NCI-H2196 treated with DMSO at 0.1 percent for 48 hours (cell line): Measurements from ENCODE around the gene APOBEC3F.
"Not testable (repeated sequence)": the region's sequence is repeated elsewhere in the genome, so short reads cannot be mapped to it uniquely, and the experiment has no call there.

Experiments used
- DNase-seq: peaks from one replicate; lab custom pipeline; 2025; ENCODE audit not compliant: unreplicated experiment; lab: John Stamatoyannopoulos, UW

Gene APOBEC3F

DNA sequence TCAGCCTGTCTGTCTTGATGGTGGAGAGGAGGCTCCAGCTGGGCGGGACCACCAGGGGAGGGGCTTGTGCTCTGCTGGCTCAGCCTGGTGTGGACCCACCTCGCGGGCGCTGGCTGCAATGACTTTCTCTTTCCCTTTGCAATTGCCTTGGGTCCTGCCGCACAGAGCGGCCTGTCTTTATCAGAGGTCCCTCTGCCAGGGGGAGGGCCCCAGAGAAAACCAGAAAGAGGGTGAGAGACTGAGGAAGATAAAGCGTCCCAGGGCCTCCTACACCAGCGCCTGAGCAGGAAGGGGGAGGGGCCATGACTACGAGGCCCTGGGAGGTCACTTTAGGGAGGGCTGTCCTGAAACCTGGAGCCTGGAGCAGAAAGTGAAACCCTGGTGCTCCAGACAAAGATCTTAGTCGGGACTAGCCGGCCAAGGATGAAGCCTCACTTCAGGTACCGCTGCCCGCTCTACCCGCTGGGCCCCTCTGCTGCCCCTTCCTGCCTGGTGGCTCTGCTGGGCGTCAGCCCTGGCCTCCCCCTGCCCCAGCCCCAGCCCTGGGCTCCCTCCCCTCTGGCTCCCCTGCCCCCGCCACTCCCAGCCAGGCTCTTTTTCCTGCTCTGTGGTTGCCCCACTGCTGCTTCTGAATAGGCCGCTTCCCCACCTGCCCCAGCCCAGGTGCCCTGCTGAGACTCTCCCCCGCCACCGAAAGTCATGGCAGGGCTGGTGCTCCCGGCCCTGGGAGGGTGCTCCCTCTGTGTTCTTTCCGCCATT lies at the start of gene APOBEC3F:
APOBEC3F (plus strand) TSS at position 327 of the 759 bp plus-strand sequence; CDS start at position 424, 97 bp downstream.
- DNase-seq: not testable (repeated sequence)

DNA sequence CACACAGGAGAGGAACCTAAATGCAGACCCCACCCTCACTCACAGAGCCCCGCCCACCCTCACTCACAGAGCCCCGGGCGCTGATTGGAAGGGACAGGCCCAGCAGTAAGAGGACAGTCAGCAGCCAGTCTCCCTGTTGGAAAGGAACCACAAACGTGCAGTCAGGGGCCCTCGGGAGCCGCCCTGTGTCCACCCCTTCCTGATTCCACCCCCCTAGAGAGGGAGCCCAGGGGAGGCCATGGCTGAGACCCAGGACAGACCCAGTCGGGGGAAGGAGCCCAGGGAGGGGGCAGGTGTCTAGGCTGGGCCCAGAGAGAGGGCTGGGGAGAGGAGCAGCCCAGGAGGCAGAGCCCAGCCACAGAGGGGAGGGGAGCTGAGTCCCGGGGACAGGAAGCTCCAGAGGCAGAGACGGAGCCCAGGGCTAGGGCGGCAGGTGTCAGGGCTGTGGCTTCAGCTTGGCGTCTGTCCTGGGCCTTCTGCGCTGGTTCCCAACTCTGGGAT lies 47.7 kb upstream of the APOBEC3F start:
- DNase-seq: peak; percentile 26

DNA sequence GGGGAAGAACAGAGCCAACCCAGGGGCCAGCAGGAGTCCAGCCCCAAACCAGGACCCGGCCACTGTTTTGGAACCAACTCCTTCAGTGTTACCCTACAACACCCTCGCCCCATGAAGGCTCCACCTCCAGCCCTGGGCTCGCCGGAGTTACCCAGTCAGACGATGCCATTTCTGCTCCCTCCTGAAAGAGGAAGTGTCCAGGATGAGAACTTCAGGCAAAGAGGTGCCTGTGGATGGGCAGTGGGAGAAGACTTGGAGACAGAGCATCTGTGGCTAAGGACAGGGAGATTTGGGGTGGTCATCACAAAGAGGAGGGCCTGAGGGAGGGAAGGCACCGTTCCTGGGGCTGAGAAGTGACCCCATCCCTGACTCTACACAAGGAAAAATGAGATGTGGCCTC lies 44.6 kb upstream of the APOBEC3F start:
- DNase-seq: no peak

DNA sequence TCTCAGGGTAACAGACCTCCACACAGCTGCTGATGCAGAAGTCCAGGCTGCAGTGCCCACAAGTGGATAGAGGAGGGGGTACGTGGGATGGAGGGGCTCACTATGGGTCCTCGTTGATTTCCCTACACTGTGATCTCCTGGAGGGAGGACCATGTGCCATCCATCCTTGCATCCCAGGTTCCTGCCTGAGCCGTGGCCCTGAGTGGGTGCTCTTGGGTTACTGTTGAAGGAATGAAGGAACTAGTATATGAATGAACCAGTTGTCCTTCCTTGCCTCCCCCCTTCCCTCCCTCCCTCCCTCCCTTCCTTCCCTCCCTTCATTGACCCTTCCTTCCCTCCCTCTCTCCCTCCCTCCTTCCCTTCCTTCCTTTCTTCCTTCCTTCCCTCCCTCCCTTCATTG lies 43.1 kb upstream of the APOBEC3F start:
- DNase-seq: no peak

DNA sequence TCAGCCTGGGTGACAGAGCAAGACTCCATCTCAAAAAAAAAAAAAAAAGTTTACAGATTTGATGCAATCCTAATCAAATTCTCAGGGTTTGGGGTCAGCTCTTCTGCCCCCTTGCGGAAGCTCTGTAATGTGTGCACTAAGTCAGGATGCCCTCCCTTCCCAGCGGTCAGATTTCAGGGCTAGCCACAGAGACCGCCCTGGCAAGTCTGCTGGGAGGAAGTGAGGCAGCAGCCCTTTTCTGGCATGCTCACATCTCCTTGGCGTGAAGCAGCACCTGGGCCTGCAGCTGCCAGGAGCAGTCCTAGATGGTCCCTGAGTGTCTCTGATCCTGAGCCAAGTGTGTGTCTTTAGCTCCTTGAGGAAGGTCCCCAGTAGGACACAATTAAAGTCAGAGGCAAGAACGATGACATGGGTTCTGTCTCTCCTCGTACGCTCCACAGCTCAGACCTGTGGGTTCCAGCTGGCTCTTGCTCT lies 37.5 kb upstream of the APOBEC3F start:
- DNase-seq: peak; percentile 67

DNA sequence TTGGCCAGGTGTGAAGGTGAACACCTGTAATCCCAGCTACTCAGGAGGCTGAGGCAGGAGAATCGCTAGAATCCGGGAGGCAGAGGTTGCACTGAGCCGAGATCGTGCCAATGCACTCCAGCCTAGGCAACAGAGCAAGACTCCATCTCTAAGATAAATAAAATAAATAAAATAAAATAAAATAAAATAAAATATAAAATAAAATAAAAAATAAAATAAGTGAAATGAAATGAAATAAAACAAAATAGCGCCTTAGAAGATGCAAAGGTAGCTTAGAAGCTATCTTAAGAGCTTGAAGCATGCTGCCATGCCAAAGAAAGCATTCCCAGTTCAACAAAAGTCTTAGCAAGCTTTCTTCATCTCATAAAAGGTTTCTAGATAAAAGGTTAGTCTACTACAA lies 33.5 kb upstream of the APOBEC3F start:
- no peak for DNase-seq

DNA sequence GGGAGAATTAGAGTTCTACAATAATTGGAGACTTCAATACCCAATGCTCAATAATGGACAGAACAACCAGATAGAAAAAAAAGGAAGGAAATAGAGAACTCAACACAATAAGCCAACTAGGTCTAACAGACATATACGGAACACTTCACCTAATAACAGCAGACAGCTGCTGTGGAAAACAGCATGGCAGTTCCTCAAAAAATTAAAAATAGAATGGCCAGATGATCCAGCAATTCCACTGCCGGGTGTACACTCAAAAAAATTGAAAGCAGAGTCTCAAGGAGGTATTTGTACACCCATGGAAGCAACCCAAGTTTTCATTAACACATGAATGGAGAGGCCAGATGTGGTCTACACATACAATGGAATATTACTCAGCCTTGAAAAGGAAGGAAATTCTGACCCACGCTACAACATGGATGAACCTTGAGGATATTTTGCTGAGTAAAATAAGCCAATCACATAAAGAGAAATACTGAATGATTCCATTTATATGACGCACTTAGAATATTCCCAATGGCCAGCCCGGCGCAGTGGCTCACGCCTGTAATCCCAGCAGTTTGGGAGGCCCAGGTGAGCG lies 32.3 kb upstream of the APOBEC3F start:
- not testable (repeated sequence) for DNase-seq

DNA sequence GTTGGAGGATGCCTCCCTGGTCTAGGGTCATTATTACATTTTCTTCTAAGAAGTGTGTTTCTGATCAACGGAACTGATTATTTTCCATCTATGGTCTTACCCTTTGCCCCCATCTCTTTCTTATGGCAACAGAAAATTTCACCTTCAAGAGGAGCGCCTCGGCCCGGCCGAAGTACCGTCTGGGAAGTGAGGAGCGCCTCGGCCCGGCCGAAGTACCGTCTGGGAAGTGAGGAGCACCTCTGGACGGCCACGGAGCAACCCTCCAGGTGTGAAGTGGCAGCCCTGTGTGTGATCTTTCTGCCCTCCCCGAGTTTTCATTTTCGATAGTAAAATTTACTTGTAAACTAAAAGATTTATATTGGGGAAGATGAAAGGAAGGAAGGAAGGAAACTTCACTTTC lies 29.7 kb upstream of the APOBEC3F start:
- no peak for DNase-seq

DNA sequence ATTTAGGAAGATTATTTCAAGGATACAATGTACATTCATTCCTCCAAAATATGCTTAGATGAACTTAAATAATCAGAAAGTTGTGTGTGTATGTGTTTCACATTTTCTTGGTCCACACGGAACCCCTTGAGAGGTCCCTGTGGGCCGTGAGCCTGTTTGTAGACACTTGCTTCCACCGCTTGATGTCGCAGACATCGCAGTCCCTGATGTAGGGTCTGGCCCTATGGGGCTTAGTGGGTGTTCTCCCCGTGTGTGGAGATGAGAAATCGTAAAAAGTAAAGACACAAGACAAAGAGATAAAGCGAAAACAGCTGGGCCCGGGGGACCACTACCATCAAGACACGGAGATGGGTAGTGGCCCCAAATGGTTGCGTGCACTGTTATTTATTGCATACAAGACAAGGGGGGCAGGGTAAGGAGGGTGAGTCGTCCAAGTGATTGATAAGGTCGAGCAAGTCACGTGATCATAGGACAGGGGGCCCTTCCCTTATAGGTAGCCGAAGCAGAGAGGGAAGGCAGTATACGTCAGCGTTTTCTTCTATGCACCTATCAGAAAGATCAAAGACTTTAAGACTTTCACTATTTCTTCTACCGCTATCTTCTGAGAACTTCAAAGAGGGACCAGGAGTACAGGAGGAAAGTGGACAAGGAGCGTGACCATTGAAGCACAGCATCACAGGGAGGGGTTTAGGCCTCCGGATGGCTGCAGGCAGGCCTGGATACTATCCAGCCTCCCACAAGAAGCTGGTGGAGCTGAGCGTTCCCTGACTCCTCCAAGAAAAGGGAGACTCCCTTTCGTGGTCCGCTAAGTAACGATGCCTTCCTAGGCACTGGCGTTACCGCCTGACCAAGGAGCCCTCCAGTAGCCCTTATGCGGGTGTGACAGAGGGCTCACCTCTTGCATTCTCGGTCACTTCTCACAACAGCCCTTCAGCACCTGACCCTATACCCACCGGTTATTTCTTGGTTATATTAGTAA lies 27.8 kb upstream of the APOBEC3F start:
- no peak for DNase-seq

DNA sequence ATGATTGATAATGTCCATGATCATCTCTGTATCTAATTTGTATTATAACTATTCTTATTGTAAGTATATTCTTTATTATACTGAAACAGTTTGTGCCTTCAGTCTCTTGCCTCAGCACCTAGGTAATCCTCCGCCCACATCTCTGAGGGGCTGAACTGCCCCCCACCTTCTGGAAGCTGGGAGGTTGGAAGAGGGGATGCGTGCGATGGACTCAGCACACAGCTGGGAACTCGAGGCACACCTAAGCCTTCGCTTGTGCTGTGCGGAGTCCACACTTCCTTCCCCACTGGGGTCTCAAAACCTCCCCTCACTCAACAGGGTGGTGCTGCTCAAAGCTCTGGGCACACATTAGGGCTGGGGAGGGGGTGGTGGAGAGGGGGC lies 27.1 kb upstream of the APOBEC3F start:
- not testable (repeated sequence) for DNase-seq

DNA sequence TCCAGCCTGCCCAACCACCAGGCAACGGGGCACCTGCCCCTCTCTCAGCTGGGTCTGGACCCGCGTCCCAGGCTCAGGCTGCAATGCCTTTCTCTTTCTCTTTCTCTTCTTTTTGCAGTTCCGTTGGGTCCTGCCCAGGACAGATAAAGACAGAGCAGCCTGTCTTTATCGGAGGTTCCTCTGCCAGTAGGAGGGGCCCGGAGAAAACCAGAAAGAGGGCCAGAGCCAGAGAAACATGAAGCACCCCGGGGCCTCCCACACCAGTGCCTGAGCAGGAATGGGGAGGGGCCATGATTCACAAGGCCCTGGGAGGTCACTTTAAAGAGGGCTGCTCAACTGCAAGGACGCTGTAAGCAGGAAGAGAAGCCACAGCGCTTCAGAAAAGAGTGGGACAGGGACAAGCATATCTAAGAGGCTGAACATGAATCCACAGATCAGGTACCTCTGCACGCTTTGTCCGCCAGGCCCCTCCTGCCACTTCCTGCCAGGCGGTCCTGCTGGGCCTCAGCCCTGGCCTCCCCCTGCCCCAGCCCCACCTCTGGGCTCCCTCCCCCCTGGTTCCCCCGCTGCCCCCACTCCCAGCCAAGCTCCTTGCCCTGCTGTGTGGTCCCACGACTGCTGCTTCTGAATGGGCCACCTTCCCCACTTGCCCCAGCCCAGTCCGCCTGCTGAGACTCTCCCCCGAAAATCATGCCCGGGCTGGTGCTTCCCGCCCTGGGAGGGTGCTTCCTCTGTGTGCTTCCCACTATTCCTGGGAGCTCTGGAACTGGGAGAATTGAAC lies 26.5 kb upstream of the APOBEC3F start, which contains the start of gene APOBEC3C:
APOBEC3C (plus strand) TSS at position 316 of the 781 bp plus-strand sequence; CDS start at position 422, 106 bp downstream.
- DNase-seq: peak; percentile 8

DNA sequence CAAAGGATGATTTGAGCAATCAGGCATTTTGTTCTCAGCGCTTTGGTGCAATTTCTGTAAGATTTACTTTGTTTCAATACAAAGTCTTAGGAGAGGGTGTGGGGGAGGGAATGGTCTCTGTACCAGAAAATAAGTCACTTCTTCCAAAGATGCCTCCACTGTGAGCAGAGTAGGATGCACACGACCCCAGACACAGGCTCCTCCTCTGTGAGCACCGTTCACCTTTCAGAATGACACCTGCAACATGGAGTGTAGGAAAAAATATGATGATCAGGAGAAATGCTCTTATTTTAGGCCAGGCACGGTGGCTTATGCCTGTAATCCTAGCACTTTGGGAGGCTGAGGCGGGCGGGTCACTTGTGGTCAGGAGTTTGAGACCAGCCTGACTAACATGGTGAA lies 25.9 kb upstream of the APOBEC3F start:
- not testable (repeated sequence) for DNase-seq

DNA sequence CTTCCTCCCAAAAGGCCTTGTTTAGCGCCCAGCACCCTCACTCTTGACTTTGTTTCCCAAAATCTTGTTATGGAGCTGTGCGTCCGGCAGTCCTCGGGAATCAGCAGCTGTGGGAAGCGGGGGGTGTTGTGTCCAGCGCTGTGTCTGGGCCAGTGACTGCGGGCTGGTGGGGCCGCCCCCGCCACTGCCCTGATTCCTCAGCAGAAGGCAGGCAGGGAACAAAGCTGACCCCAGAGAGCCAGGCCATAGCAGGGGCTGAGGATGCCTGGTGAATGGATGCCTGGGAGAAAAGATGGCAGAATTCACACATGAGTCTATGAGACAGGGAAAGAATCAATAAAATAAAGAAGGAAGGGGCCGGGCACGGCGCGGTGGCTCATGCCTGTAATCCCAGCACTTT lies 24.1 kb upstream of the APOBEC3F start:
- DNase-seq: no peak

DNA sequence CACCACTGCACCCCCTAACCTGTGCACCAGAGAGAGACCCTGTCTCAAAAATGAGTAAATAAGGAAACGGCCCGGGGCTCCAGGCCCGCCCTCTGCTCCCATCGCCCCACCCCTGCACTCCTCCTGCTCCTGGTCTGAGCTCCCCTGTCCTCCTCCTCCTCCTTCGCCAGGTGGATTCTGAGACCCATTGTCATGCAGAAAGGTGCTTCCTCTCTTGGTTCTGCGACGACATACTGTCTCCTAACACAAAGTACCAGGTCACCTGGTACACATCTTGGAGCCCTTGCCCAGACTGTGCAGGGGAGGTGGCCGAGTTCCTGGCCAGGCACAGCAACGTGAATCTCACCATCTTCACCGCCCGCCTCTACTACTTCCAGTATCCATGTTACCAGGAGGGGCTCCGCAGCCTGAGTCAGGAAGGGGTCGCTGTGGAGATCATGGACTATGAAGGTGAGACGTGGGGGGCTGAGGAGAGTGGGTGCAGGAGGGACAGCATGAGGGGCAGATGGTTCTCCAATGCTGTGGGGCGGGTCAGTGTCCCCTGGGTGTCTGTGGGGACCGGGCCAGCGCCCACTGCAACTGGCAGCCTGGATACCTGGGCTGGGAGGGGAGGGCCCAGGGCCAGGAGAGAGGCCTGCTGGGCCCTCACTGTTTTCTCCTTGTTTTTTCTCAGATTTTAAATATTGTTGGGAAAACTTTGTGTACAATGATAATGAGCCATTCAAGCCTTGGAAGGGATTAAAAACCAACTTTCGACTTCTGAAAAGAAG lies 22.9 kb upstream of the APOBEC3F start:
- no peak for DNase-seq

DNA sequence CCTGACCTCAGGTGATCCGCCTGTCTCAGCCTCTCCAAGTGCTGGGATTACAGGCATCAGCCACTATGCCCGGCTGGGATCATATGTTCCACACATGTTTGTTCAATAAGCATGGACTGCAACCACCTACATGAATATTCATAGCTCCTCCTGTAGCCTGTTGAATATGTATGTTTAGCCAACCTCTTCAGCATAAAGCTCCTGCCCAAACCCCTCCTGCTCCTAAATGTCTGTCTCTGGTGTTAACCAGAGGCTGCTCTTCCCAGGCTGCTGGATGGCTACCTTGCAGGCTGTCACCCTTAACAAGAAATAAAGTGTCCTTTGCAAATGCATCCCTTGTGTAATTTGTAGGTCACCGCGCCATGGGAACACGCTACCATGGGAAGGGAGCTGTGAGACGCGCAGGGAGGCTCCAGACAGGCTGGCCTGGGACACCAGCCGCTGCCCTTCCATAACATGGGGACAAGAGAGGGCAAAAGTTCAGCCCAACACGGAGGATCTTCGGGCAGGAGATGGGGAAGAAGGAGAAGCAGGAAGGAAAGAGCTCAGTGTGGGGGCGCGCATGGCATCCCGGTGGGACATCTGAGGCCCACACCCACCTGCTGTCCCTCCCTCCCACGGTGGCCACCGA lies 20.5 kb upstream of the APOBEC3F start:
- DNase-seq: not testable (repeated sequence)

DNA sequence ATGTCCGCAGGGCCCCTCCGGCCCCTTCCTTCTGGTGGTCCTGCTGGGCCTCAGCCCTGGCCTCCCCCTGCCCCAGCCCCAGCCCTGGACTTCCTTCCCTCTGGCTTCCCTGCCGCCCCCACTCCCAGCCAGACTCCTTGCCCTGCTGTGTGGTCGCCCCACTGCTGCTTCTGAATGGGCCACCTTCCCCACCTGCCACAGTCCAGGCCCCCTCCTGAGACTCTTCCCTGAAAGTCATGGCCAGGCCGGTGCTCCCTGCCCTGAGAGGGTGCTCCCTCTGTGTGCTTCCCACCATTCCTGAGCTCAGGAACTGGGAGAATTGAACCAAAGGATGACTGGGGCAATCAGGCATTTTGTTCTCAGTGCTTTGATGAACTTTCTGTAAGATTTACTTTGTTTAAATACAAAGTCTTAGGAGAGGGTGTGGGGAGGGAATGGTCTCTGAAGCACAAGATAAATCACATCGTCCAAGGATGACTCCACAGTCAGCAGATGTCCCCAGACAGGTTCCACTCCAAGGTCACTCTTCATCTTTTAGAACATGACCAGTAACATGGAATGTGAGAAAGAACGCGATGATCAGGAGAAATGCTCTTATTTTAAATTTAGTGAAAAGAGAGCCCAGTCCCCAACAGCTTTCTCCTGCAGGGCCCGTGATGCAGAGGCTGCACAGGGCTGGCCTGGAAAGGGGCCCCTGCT lies 19.0 kb upstream of the APOBEC3F start:
- no peak for DNase-seq

DNA sequence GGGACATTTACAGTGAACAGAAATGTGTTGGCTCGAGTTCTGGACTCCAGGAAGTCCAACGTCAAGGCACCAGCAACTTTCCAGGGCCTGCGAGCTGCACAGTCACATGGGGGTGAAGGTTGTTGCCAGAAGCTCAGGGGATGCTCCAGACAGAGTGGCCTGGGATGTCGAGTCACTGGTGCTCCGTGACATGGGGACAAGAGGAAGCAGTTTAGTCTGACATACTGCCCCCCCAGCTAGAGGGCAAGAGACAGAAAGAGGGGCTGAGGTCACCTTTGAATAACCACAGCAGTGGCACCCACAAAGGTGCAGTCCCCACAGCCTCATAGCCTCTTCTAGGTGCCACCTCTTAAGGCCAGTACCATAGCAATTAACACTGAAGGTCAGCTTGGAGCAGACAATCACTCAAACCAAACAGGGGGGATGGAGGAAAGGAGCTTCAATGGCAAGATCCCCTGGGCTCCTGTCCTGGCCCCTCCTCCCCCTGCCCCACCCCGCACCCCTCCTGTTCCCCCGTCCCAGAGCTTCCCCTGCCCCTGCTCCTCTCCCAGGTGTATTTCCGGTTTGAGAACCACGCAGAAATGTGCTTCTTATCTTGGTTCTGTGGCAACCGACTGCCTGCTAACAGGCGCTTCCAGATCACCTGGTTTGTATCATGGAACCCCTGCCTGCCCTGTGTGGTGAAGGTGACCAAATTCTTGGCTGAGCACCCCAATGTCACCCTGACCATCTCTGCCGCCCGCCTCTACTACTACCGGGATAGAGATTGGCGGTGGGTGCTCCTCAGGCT lies 15.9 kb upstream of the APOBEC3F start:
- DNase-seq: no peak
